NCI-H748 treated with DMSO at 0.1 percent for 48 hours (cell line): ENCODE measurements around the gene ARHGEF10L.

Experiments
- DNase-seq: peaks from one replicate; lab custom pipeline; 2025; lab: John Stamatoyannopoulos, UW

Gene ARHGEF10L

DNA sequence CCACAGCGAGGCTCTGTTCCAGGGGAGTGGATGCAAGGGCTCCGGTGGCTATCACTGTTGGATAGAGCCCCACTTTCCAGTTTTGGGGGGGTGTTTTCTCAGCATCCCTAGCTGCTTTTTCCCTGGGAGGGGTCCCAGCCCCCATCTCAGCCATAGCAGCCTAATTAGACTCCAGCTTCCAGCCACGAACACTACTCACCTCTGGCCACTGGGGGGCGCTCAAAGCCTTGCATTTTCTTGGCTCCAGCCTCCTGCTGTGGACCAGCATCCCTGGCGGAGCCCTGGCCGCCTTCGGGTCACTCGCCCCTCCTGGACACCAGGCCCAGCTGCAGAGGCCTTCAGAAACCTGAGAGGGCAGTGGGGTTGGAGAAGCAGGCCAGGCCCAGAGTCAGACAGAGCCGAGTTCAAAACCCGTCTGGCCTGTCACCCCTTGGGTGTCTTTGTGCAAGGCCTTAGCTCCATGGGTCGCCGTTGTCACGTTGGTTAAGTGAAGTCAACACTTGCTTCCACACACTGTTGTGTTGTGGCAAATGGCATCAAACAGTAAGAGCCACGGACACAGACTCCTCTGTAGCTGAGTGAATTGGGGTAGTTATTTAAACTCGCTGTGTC is 122.2 kb downstream of the ARHGEF10L start:
- no peak for DNase-seq

GRCh38 chr1:17662296-17662695 is 122.8 kb downstream of the ARHGEF10L start:
- DNase-seq, result no peak

DNA sequence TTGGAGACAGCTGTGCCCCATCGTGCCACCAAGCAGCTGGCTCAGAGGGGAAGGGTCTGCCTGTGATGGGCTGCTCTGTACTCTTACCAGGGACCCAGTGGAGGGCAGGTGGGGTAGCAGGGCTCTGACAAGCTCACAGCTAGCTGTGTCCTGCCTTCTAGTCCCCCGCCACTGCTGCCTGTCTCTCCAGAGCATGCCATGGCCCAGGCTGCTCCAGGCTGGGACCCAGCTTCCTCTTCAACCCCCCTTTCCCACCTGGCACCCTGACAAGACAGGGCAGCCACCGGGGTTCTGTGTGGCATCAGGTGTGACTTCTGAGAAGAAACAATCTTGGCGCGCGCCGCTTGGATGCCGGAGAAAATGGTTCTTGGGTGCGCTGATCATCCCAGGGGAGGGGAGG is 123.3 kb downstream of the ARHGEF10L start:
- DNase-seq, result no peak

DNA sequence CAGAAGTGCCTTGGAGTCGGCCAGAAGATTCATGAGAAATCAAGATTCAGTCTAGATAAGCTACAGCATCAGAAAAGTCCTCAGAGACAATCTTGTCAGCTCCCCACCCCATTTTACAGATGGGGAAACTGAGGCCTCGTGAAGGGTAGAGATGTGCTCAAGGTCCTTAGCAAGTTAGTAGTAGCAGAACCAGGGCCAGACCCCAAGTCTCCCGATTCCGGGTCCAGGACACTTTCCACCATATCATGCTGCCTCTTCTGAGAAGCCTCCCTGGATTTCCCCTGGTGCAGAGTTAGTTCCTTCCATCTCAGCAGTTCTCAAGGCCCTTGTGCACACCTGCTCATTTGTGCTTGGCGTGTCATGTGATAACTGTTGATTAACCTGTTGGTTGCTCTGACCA is 124.1 kb downstream of the ARHGEF10L start:
- DNase-seq, result no peak

- DNase-seq, result no peak
These were observed 124.8 kb downstream of the ARHGEF10L start for GRCh38 chr1:17664322-17664721.

- DNase-seq, result no peak
These were observed 125.6 kb downstream of the ARHGEF10L start for GRCh38 chr1:17665054-17665453.

DNA sequence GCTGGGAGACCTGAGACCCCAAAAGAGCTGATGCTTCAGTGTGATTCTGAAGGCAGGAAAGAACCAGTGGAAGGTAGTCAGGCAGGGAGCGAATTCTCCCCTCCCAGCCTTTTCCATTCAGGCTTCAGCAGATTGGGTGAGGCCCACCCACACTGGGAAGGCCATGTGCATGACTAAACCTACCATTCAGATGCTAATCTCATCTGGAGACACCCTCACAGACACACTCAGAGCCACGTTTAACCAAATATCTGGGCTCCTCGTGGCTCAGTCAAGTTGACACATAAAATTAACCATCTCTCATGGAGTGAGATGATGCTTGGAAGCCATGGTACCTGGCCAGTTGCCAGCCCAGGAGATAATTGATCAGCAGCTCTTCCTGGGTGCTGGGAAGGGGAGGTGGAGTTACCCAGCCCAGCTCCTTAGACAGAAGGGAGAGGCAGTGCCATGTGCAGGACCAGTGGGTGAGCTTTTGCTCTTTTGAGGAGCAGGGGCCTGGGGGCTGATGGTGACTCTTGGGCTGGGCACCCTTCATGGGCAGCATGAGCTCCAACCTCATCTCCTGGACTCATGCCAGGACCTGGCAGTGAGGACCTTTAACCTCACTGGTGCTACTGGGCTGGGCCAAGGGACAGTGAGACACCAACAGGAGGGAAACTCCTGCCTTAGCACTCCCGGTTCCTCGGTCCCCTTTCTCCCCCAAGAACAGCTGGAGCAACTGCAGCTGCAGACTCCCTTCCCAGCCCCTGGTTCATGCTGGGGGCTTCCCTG is 126.6 kb downstream of the ARHGEF10L start:
- no peak for DNase-seq

GRCh38 chr1:17667641-17668040 is 128.1 kb downstream of the ARHGEF10L start:
- no peak for DNase-seq

GRCh38 chr1:17668195-17668594 is 128.7 kb downstream of the ARHGEF10L start:
- no peak for DNase-seq

DNA sequence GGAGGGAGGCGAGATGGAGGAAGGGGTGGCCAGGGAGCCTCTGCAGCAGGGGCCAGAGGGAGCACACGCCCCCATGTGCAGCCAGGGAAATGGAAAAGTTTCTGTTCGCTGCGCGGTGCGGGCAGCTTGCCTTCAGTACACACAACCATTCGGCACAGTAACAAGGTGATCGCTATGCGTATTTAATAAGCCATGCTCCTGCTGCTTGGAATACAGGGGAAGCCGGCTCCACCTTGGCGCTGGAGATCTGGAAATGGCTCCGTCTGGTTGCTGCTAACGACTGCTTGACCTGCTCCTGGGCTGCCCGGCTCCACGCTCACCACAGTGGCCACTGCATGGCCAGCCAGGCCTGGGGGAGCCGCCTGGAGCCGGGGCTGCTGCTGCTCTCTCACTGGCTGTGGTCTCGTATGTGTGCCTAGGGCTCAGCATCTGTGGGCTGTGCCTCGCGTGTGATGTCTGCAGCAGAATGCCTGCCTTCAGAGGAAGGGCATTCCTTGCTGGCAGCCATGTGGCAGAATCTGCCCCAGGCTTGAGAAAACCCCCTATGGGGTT is 129.2 kb downstream of the ARHGEF10L start:
- DNase-seq, result no peak

DNA sequence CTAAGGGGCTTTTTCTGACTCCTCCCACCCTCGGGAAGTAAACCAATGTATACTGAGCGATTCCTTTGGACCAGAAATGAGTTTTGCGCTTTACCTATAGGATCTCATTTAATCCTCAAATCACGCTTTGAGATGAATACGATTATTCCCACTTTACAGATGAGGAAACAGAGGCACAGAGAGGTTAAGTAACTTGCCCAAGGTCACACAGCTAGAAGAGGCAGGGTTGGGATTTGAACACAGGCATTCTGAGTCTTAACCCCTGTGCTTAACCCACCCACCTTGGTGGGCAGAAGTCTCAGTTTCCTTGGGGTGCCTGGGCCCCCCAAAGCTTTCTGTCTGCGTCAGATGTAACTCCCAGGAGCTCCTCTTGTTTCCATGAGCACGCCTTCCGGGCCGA is 129.8 kb downstream of the ARHGEF10L start:
- DNase-seq, result no peak

GRCh38 chr1:17669866-17670451 is 130.5 kb downstream of the ARHGEF10L start:
- no peak for DNase-seq

- DNase-seq, result no peak
These were observed 131.3 kb downstream of the ARHGEF10L start for GRCh38 chr1:17670587-17671313.

GRCh38 chr1:17671314-17671705 is 131.8 kb downstream of the ARHGEF10L start:
- no peak for DNase-seq

DNA sequence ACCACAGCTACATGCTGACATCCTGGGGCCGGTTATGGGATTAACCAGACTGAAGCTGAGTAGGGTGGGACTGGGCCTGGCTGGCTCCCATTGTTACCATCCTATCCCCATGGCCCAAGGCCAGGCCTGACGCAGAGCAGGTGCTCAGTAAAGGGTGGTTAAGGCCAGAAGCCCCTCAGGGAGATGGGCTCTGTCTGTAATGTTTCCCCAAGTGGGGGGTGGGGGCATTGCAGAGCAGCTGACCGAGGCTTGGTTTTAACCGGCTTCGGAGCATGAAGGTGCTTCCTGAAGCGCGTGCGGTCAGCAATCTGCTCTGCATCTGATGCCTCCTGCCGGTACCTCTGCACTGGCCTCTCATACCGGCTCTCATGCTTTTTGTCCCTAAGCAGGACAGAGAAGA is 132.2 kb downstream of the ARHGEF10L start:
- no peak for DNase-seq

DNA sequence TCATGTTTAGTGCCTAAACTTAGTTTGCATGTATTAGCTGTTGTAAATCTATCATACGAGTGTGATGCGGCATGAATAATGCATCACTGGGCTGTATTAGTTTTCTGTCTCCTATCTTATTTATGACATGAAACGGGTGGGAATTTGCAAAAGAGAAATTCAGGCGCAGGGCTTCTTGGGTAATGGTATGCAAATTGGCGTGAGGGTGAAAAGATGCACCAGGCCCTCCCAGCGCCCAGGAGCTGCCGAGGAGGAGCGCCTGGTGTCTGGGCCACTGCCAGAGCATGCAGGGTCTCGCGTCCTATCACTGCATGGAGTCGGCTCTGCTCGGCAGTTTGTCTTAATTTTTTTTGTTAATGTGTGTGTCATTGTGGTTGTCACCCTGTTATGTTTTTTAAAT is 132.7 kb downstream of the ARHGEF10L start:
- DNase-seq, result no peak

DNA sequence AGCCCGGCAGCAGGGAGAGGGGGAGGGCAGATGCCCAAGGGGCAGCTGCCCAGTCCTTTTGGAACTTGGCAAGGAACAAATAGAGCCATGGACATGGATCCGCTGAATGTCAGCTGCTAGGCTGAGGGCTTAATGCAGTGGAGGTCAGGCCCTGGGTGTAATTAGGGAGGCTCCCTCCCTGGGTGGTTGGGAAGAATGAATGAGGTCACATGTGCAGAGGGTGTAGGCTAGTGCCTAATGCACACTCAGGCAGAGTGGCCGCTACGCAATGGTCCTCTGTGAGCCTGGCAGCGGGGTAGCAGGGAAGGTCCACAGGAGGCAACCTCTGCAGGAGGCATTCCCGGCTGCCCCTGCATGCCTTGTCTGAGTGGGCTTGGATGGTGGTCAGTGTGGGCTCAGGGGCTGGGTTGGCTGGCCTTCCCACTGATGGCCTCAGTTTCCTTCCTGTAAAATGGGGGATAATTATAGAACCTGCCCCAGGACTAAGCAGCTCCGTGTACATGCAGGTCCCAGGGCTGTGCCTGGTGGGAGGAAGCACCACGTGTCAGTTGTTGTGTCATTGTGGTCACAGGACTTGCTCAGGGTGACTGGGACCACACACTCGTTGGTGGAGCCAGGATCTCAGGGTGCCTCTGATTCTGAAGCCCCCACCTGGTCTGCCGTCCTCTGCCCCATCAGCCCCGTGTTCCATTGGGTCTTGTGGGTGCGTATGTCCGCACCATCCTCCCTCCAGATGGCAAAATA is 134.0 kb downstream of the ARHGEF10L start:
- no peak for DNase-seq

DNA sequence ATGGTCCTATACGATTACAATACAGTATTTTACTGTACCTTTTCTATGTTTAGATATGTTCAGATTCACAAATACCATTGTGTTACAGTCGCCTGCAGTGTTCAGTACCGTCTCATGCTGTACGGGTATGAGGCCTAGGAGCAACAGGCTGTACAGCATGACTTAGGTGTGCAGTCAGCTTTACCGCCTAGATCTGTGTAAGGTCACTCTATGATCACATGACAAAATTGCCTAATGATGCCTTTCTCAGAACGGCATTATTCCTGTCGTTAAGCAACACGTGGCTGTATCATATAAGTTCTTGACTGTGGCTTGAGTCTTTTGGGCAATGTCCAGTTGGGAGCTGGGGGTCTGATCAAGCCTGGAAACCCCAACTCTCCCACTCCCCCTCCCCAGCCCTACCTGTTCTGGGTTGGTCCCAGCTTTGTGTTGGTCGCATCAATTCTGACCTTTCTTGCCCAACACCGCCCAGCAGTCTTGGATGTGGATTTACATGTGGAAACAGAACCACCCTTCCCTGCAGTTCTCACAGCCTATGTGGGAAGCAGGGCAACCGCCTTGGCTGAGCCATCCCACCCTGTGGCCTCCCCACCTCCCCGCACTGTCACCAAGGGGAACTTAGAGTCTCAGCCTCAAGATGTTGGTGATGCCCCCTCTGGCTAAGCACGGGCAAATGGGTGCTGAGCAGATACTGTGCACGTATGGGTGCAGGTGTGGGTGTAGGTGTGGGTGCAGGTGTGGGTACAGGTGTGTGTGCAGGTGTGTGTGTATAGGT is 135.4 kb downstream of the ARHGEF10L start:
- no peak for DNase-seq

- DNase-seq, result no peak
These were observed 136.2 kb downstream of the ARHGEF10L start for GRCh38 chr1:17675744-17676143.

DNA sequence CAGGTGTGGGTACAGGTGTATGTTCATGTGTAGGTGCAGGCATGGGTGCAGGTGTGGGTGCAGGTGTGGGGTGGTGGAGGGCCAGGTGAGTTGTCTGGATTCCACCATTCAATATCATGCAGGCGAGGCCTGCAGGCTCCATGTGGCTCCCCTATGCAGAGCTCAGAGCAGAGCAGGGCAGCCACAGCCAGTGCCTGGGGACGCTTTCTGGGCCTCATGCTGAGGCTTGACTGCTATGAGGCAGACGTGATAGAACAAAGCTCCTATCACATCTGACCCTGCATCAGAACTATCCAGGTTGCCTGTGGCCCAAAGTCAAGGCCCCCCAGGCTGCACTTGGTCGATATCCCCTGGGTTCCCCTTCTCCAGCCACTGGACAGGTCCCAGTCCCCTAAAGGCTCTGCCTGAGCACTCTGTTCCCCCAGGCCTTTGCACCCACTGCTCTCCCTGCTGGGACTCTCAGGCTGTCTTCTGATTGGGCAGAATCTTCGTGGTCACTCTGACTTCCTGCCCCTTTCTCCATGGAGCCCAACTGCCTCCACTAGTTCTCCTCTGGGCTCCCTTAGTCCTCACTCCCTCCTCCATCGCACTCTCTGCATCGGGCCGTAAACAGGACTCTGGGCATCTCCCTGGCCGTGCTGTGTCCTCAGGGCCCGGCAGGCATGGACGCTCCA is 137.0 kb downstream of the ARHGEF10L start:
- no peak for DNase-seq
